HepG2 (cell line): ENCODE results near the gene ISCA2. TPM values are rescaled to one million over a fixed set of nuclear protein-coding genes. Genes with fewer than 3 reads are reported as not detected.

ENCODE experiments used
- ATAC-seq: fragments of 200-7000 bp; cut with Tn5 transposase; 3 replicates; pipeline ENCODE4 v1.9.1; 2020; ENCODE audit warnings: mild to moderate bottlenecking, moderate library complexity
- BruUV-seq: library from RNA; stranded (reverse); fragments of 400-500 nt; replicated peaks from 2 replicates; lab custom pipeline; 2021; lab: Mats Ljungman, UMichigan
- CTCF ChIA-PET: fragments of 300-600 bp; formaldehyde crosslinking; extraction: SDS; loops from one replicate; lab custom pipeline; 2021; ENCODE audit warnings: low total read pairs, inconsistent platforms, low intra/inter-chr PET ratio; lab: Yijun Ruan, JAX
- POLR2A ChIA-PET: fragments of 350-600 bp; sonication (Branson Sonifier 250); formaldehyde crosslinking; loops from one replicate; lab custom pipeline; 2020; ENCODE audit warnings: antibody characterized with exemption, inconsistent platforms; lab: Yijun Ruan, JAX
- DNase-seq: peaks from one replicate; pipeline ENCODE4 v3.0.0-alpha.2; 2015; ENCODE audit warnings: low spot score
- FAIRE-seq: peaks from 3 replicates; lab custom pipeline; 2011; peaks lifted over from hg19 to GRCh38; lab: Jason Lieb, UNC
- H2AFZ ChIP-seq: one replicate; pipeline ENCODE4 v1.6.1; 2011; ENCODE audit warnings: low read length, inconsistent platforms
- H3K27ac ChIP-seq: fragments of 300-600 bp; 3 replicates; pipeline ENCODE4 v1.8.0; 2011; ENCODE audit warnings: mixed run types, mild to moderate bottlenecking, mixed read lengths, low read length, inconsistent platforms; ENCODE audit not compliant: insufficient read depth; ENCODE audit errors: extremely low read length
- H3K27me3 ChIP-seq, 2 experiments: fragments of 200-600 bp in 1 of 2; 2 replicates in 1 of 2; 3 replicates in 1 of 2; pipeline versions ENCODE4 v1.6.0 to v1.8.0; 2011; ENCODE audit warnings: low read length in 2 of 2, mild to moderate bottlenecking in 2 of 2, moderate library complexity in 2 of 2, inconsistent platforms in 1 of 2; ENCODE audit not compliant: insufficient read depth in 2 of 2, control insufficient read depth in 1 of 2
- H3K36me3 ChIP-seq, 2 experiments: fragments of 200-600 bp in 1 of 2; replicated peaks in 1 of 2; 2 replicates in 1 of 2; 3 replicates in 1 of 2; pipeline versions ENCODE4 v1.5.1 to v1.8.0; 2011; ENCODE audit warnings: low read length in 2 of 2, inconsistent platforms in 1 of 2; ENCODE audit not compliant: insufficient read depth in 2 of 2, control insufficient read depth in 1 of 2
- H3K4me1 ChIP-seq: 2 replicates; pipeline ENCODE4 v1.5.1; 2012; ENCODE audit warnings: low read length, inconsistent platforms; ENCODE audit not compliant: insufficient read depth
- H3K4me2 ChIP-seq: 2 replicates; pipeline ENCODE4 v1.6.0; 2011; ENCODE audit warnings: low read depth, low read length, inconsistent platforms
- H3K4me3 ChIP-seq, 3 experiments: fragments of 200-600 bp in 1 of 3; sonication (generic), shearing (Covaris generic) in 1 of 3; replicated peaks in 1 of 3; 2 replicates each; pipeline ENCODE4 v1.5.1; 2011 to 2016; ENCODE audit warnings: low read length in 3 of 3, inconsistent platforms in 2 of 3, low read depth in 2 of 3, mild to moderate bottlenecking in 2 of 3, control low read depth in 1 of 3, mixed read lengths in 1 of 3; ENCODE audit not compliant: insufficient read depth in 1 of 3
- H3K79me2 ChIP-seq: one replicate; pipeline ENCODE4 v1.6.1; 2011; ENCODE audit warnings: low read length, inconsistent platforms; ENCODE audit not compliant: insufficient read depth
- H3K9ac ChIP-seq: 2 replicates; pipeline ENCODE4 v1.6.0; 2011; ENCODE audit warnings: mild to moderate bottlenecking, low read depth, low read length, inconsistent platforms; ENCODE audit not compliant: insufficient read depth
- H3K9me3 ChIP-seq: 2 replicates; pipeline ENCODE4 v1.5.1; 2012; ENCODE audit warnings: mild to moderate bottlenecking, low read length
- H4K20me1 ChIP-seq: 2 replicates; pipeline ENCODE4 v1.6.0; 2011; ENCODE audit warnings: inconsistent platforms, mild to moderate bottlenecking, low read length, moderate library complexity; ENCODE audit not compliant: insufficient read depth
- BATF2 ChIP-seq: sonication (generic); formaldehyde crosslinking; IDR thresholded peaks from 2 replicates; pipeline ENCODE4 v1.8.0; 2022; ENCODE audit warnings: mild to moderate bottlenecking, missing genetic modification reagents, moderate library complexity
- FOXK1 ChIP-seq: sonication (generic); formaldehyde crosslinking; IDR thresholded peaks from 2 replicates; pipeline ENCODE4 v1.4.0; 2020; ENCODE audit warnings: low read depth, missing genetic modification reagents, borderline replicate concordance
- SP1 ChIP-seq, 2 experiments: fragments of 450-650 bp in 1 of 2; sonication (generic) in 1 of 2; formaldehyde crosslinking in 1 of 2; IDR thresholded peaks; 2 replicates each; pipeline versions ENCODE4 v1.4.0 to v1.6.1; 2016 to 2020; ENCODE audit warnings: missing genetic modification reagents in 1 of 2
- ZFP90 ChIP-seq: sonication (generic); formaldehyde crosslinking; IDR thresholded peaks from 2 replicates; pipeline ENCODE4 v1.8.0; 2022; ENCODE audit warnings: missing genetic modification reagents, mild to moderate bottlenecking, inconsistent platforms, borderline replicate concordance
- ZNF12 ChIP-seq: sonication (generic); formaldehyde crosslinking; IDR thresholded peaks from 2 replicates; pipeline ENCODE4 v1.5.0; 2020; ENCODE audit warnings: missing genetic modification reagents
- ZNF205 ChIP-seq: IDR thresholded peaks from 2 replicates; pipeline ENCODE4 v1.6.1; 2018; ENCODE audit warnings: missing biosample characterization, missing genetic modification reagents
- ZNF225 ChIP-seq: sonication (generic); formaldehyde crosslinking; IDR thresholded peaks from 2 replicates; pipeline ENCODE4 v1.4.0; 2020; ENCODE audit warnings: mild to moderate bottlenecking, missing genetic modification reagents
- ZNF383 ChIP-seq: sonication (generic); formaldehyde crosslinking; IDR thresholded peaks from 2 replicates; pipeline ENCODE4 v1.4.0; 2020; ENCODE audit warnings: missing genetic modification reagents, mild to moderate bottlenecking, borderline replicate concordance
- ZNF792 ChIP-seq: IDR thresholded peaks from 2 replicates; pipeline ENCODE4 v1.6.1; 2016
- WGBS: methylation state at CpG from one replicate; pipeline ENCODE4 v1.1.6; 2017; ENCODE audit warnings: low lambda C conversion rate; 5-methylcytosine and 5-hydroxymethylcytosine counted together
- in situ Hi-C: cut with HindIII; loops from 2 replicates; pipeline ENCODE4 v1.10.0; 2017; ENCODE audit warnings: low pct_unique_long_range_greater_than_20kb; ENCODE audit not compliant: extremely low pct_ligation_motif_present
- intact Hi-C: fragments of 100-400 bp; cut with micrococcal nuclease; formaldehyde crosslinking; loops from one replicate; pipeline ENCODE4 v1.10.0; 2022; ENCODE audit not compliant: unreplicated experiment
- polyA plus RNA-seq, 8 experiments: library from polyadenylated mRNA; depleted of rRNA in 3 of 8; stranded (reverse) in 7 of 8; unstranded in 1 of 8; fragments of >200 nt; fragmentation: Illumina TruSeq in 4 of 8; extraction: Trizol in 4 of 8; gene quantifications; 2 replicates each; pipeline versions ENCODE4 v1.2.1 to v1.2.3, GENCODE V29; 2011 to 2016; ENCODE audit warnings: low read depth in 4 of 8, missing spikeins in 1 of 8, mixed read lengths in 1 of 8; ENCODE audit not compliant: insufficient read depth in 1 of 8
- total RNA-seq, 5 experiments: library from RNA; depleted of rRNA; stranded (reverse); fragments of >200 nt; fragmentation: Illumina TruSeq; extraction: Trizol; gene quantifications; 2 replicates each; pipeline ENCODE4 v1.2.3, GENCODE V29; 2016; ENCODE audit warnings: low read depth in 1 of 5
- TF ChIP-seq, protein P1 (sequence below): IDR thresholded peaks from 2 replicates; pipeline ENCODE4 v1.6.1; 2016; ENCODE audit warnings: low read depth, borderline replicate concordance

Gene ISCA2
- total and polyA plus RNA-seq, 2 of the 13 experiments (the other 11 are each of a cell fraction or from before 2014, with no cell fraction given), result 32.1 to 43.4 TPM

DNA sequence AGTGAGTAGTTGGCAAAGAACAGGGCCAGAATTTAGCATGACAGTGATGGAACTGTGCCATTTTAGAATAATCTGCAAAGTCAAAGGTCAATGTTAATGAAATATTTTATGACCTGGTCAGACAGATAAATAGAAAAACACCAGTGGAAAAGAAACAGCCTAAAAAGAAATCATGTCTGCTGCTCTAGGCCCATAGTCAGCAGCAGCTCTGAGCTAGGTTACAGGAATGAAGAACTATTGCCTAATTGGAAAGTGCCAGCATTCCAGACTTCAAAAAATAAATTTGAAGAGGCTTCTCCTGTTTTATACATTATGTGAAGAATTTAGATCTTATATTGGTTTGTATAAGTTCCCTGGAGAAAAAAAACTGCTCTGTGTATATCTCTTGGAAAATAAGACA, 10.2 kb upstream of the ISCA2 start (continued):
- TF ChIP-seq ZFP90 (CRISPR knock-in tag), result no peak

- TF ChIP-seq ZNF225 (CRISPR knock-in tag) (no peak), ZNF205 (no peak)
- Histone ChIP-seq H3K4me1 (peaks cover 14% of the 10 kb centered on the region; the same call in 1 of the 2 replicates), H3K79me2 (peaks cover 19% of the 10 kb centered on the region), H3K4me2 (no peak overlapping the region), H3K27ac (no peak overlapping the region), H3K27me3 (no peaks in the 10 kb centered on the region), H3K36me3 (peaks cover 8 to 43% of the 10 kb centered on the region in 2 experiments), H3K9ac (no peak overlapping the region), H3K4me3 (no peak overlapping the region), H2AFZ (no peak overlapping the region), H4K20me1 (no peaks in the 10 kb centered on the region; the same call in 1 of the 2 replicates), H3K9me3 (no peaks in the 10 kb centered on the region)
- in situ Hi-C loops (no loop called here), intact Hi-C loops (no loop called here)
- DNase-seq, result no peak
- no TSS peak for BruUV-seq
- no peak for ATAC-seq
- 98% methylated on average over 3 of the region's 3 CpGs for WGBS
- POLR2A ChIA-PET, result no interaction called here
- no peak for FAIRE-seq
- CTCF ChIA-PET, result no interaction called here
Measured at GRCh38 chr14:74486164-74486563, 7.4 kb upstream of the ISCA2 start.

DNA sequence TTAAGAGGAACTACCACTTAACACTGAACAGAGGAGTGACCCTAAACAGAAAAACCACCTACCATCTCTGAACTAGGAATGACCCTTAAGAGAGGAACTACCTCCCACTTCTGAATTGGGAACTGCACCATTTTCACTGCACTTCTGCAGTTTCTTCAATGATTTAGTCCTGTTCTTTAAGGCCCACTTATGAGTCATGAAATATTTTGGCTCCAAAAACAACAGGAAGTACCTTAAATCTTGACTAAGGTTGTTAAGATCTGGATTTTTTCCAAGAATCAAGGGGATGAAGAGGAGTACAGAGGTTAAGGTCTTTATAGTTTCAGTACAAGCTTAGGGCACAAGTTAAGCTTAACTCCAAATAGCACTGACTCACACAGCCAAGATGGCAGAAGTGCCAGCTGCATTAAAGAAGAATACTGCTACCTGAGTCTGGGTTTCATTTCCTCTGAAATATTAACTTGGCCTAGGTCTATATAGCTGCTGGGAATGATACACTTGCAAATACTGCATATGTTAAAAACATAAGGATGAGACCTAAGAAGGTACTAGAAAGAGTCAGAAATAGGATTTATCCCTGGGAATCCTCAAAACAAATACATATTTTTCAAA, 4.7 kb upstream of the ISCA2 start:
- Histone ChIP-seq H4K20me1 (peaks cover 6% of the 10 kb centered on the region; the same call in 1 of the 2 replicates), H3K27ac (no peak overlapping the region), H3K4me3 (no peak overlapping the region), H3K36me3 (peaks cover 6 to 22% of the 10 kb centered on the region in 2 experiments), H3K9me3 (no peaks in the 10 kb centered on the region), H3K27me3 (no peaks in the 10 kb centered on the region; a peak in 1 of 5 replicates), H3K9ac (no peak overlapping the region), H2AFZ (no peak overlapping the region), H3K79me2 (peaks cover 33% of the 10 kb centered on the region), H3K4me2 (no peak overlapping the region), H3K4me1 (peaks cover 21% of the 10 kb centered on the region)
- CTCF ChIA-PET, result no interaction called here
- BruUV-seq, result no TSS peak
- FAIRE-seq (no peak), DNase-seq (no peak), ATAC-seq (no peak)
- in situ Hi-C loops, result no loop called here
- POLR2A ChIA-PET, result no interaction called here
- TF ChIP-seq ZNF792 (CRISPR knock-in tag) (no peak), SP1 (IDR thresholded peaks at IDR 0.05) (no peak), SP1 (CRISPR knock-in tag; IDR thresholded peaks at IDR 0.05) (no peak), FOXK1 (CRISPR knock-in tag) (no peak), ZNF383 (CRISPR knock-in tag) (no peak), BATF2 (no peak), ZNF12 (CRISPR knock-in tag) (no peak)
- TF ChIP-seq, protein P1, sequence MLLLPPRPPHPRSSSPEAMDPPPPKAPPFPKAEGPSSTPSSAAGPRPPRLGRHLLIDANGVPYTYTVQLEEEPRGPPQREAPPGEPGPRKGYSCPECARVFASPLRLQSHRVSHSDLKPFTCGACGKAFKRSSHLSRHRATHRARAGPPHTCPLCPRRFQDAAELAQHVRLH (CRISPR knock-in tag), result no peak
- intact Hi-C loops, result no loop called here
